ENCODE results near the gene HADHA. TPM values are rescaled to one million over a fixed set of nuclear protein-coding genes. Genes with fewer than 3 reads are reported as not detected.
A peak's percentile ranks its signal among the peaks of the same experiment; 100 is the strongest.

The HADHA gene
- total RNA-seq, 1 donor from 2014 or later = 89.0 TPM

GRCh38 chr2:26235089-26235488, 9.3 kb downstream of the HADHA start:
- TF ChIP-seq, protein P1, sequence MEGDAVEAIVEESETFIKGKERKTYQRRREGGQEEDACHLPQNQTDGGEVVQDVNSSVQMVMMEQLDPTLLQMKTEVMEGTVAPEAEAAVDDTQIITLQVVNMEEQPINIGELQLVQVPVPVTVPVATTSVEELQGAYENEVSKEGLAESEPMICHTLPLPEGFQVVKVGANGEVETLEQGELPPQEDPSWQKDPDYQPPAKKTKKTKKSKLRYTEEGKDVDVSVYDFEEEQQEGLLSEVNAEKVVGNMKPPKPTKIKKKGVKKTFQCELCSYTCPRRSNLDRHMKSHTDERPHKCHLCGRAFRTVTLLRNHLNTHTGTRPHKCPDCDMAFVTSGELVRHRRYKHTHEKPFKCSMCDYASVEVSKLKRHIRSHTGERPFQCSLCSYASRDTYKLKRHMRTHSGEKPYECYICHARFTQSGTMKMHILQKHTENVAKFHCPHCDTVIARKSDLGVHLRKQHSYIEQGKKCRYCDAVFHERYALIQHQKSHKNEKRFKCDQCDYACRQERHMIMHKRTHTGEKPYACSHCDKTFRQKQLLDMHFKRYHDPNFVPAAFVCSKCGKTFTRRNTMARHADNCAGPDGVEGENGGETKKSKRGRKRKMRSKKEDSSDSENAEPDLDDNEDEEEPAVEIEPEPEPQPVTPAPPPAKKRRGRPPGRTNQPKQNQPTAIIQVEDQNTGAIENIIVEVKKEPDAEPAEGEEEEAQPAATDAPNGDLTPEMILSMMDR (conservative IDR thresholded peaks at IDR 0.05; ENCODE audit: low read depth, low read length) = peak; percentile 30
- no peak for DNase-seq (ENCODE audit: low read depth)
- no peak overlapping the region for H3K4me3 ChIP-seq (ENCODE audit: low read depth, low read length)

- H3K4me3 ChIP-seq (ENCODE audit: low read depth, low read length) = no peak overlapping the region
- no peak for DNase-seq (ENCODE audit: low read depth)
- TF ChIP-seq, protein P1 (conservative IDR thresholded peaks at IDR 0.05; ENCODE audit: low read depth, low read length) = no peak
Observed at GRCh38 chr2:26230806-26231205, 13.6 kb downstream of the HADHA start.

GRCh38 chr2:26229595-26229994, 14.8 kb downstream of the HADHA start:
- TF ChIP-seq, protein P1 (conservative IDR thresholded peaks at IDR 0.05; ENCODE audit: low read depth, low read length) = no peak
- no peak overlapping the region for H3K4me3 ChIP-seq (ENCODE audit: low read depth, low read length)
- no peak for DNase-seq (ENCODE audit: low read depth)

- TF ChIP-seq, protein P1 (conservative IDR thresholded peaks at IDR 0.05; ENCODE audit: low read depth, low read length) = no peak
- DNase-seq (ENCODE audit: low read depth) = no peak
- no peak overlapping the region for H3K4me3 ChIP-seq (ENCODE audit: low read depth, low read length)
Observed at GRCh38 chr2:26224095-26224494, 20.3 kb downstream of the HADHA start.

DNA sequence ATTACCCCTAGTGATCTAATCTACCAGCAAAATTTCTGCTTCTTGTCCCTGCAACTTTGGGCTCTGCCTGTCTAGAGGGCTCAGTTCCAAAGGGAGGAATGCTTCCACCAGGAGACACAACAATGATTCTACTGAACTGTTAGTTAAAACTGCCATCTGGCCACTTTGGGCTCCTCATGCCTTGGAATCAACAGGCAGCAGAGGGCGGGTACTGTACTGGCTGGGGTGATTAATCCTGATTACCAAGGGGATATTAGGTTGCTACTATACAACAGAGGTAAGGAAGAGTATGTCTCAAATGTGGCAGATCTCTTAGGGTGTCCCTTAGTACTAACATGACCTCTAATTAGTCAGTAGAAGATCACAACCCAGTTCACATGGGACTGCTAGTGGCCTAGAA, 21.4 kb downstream of the HADHA start:
- TF ChIP-seq, protein P1 (conservative IDR thresholded peaks at IDR 0.05; ENCODE audit: low read depth, low read length) = no peak
- no peak for DNase-seq (ENCODE audit: low read depth)

GRCh38 chr2:26217720-26218119, 26.7 kb downstream of the HADHA start:
- no peak for DNase-seq (ENCODE audit: low read depth)
- no peak overlapping the region for H3K4me3 ChIP-seq (ENCODE audit: low read depth, low read length)
- TF ChIP-seq, protein P1 (conservative IDR thresholded peaks at IDR 0.05; ENCODE audit: low read depth, low read length) = no peak

More for the DNA sequence above, 21.4 kb downstream of the HADHA start:
- H3K4me3 ChIP-seq (ENCODE audit: low read depth, low read length) = no peak overlapping the region

DNA sequence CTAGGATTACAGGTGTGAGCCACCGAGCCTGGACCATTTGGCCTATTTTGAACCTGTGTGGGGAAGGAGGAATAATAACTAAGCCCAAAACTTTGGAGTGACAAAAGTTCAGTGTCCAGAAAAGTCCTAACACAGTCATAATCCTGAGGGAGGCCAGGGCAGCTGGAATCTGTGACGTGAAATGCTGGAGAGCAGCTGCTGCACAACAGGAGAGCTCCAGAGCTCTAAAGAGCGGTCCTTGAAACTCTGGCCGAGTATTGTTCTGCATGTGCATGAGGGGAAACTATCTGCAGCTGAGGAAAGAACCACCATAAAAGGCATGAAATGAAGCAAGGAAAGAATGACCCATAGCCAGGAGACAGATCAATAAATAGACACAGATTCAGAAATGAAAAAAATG, 27.8 kb downstream of the HADHA start:
- DNase-seq (ENCODE audit: low read depth) = no peak
- TF ChIP-seq, protein P1 (conservative IDR thresholded peaks at IDR 0.05; ENCODE audit: low read depth, low read length) = no peak

More for the DNA sequence above, 27.8 kb downstream of the HADHA start:
- H3K4me3 ChIP-seq (ENCODE audit: low read depth, low read length) = no peak overlapping the region
